COLO829 (cell line): ENCODE measurements around the gene CFAP92.

Experiments used
- DNase-seq: peaks from one replicate; pipeline ENCODE4 v3.0.0; 2012; ENCODE audit warnings: low spot score

Gene CFAP92

GRCh38 chr3:128864351-128864811 lies 129.5 kb downstream of the CFAP92 start:
- DNase-seq: no peak

GRCh38 chr3:128863560-128863959 lies 130.3 kb downstream of the CFAP92 start:
- no peak for DNase-seq

GRCh38 chr3:128861491-128861890 lies 132.4 kb downstream of the CFAP92 start:
- DNase-seq: no peak
